GM12878 (cell line): ENCODE data around the gene B3GALNT2. TPM values are rescaled to one million over a fixed set of nuclear protein-coding genes. Genes with fewer than 3 reads are reported as not detected.

Source experiments
- ATAC-seq: fragments of 200-7000 bp; cut with Tn5 transposase; 3 replicates; pipeline ENCODE4 v1.9.1; 2020; ENCODE audit warnings: mild to moderate bottlenecking, moderate library complexity
- BruUV-seq: library from RNA; stranded (reverse); fragments of 400-500 nt; replicated peaks from 2 replicates; lab custom pipeline; 2021; lab: Mats Ljungman, UMichigan
- CTCF ChIA-PET: fragments of 300-600 bp; sonication (Branson Sonifier 250); formaldehyde crosslinking; extraction: SDS; loops from one replicate; lab custom pipeline; 2021; ENCODE audit warnings: inconsistent platforms; lab: Yijun Ruan, JAX
- POLR2A ChIA-PET: fragments of 350-600 bp; formaldehyde crosslinking; extraction: SDS; loops from one replicate; lab custom pipeline; 2021; ENCODE audit warnings: inconsistent platforms; lab: Charles Lee
- RAD21 ChIA-PET: fragments of 300-600 bp; sonication (Branson Sonifier 250); formaldehyde crosslinking; loops from one replicate; lab custom pipeline; 2023; ENCODE audit warnings: antibody characterized with exemption; ENCODE audit not compliant: unreplicated experiment; lab: Charles Lee
- SMC1A ChIA-PET: fragments of 300-600 bp; sonication (Branson Sonifier 250); formaldehyde crosslinking; loops from one replicate; lab custom pipeline; 2023; ENCODE audit not compliant: unreplicated experiment, uncharacterized antibody; lab: Charles Lee
- DNase-seq: peaks from one replicate; pipeline ENCODE4 v3.0.0-alpha.2; 2011; ENCODE audit warnings: low read depth, low spot score
- FAIRE-seq: peaks from 3 replicates; lab custom pipeline; 2011; peaks lifted over from hg19 to GRCh38; lab: Jason Lieb, UNC
- H2AFZ ChIP-seq: 2 replicates; pipeline ENCODE4 v1.6.0; 2011; ENCODE audit warnings: low read depth, low read length, control low read depth; ENCODE audit not compliant: control insufficient read depth
- H3K27ac ChIP-seq: 2 replicates; pipeline ENCODE4 v1.5.1; 2011; ENCODE audit warnings: control low read depth; ENCODE audit not compliant: control insufficient read depth, insufficient read depth
- H3K27me3 ChIP-seq, 2 experiments: replicated peaks in 1 of 2; 2 replicates each; pipeline versions ENCODE4 v1.6.0 to v1.6.1; 2011; ENCODE audit warnings: low read length in 1 of 2; ENCODE audit not compliant: control insufficient read depth in 2 of 2, insufficient read depth in 2 of 2
- H3K36me3 ChIP-seq, 2 experiments: 2 replicates each; pipeline ENCODE4 v1.5.1; 2011; ENCODE audit warnings: low read length in 1 of 2; ENCODE audit not compliant: control insufficient read depth in 2 of 2, insufficient read depth in 2 of 2
- H3K4me1 ChIP-seq: 2 replicates; pipeline ENCODE4 v1.6.1; 2011; ENCODE audit warnings: mild to moderate bottlenecking, low read length, moderate library complexity, mixed read lengths; ENCODE audit not compliant: control insufficient read depth, insufficient read depth
- H3K4me2 ChIP-seq: 2 replicates; pipeline ENCODE4 v1.6.0; 2011; ENCODE audit warnings: control low read depth; ENCODE audit not compliant: control insufficient read depth, insufficient read depth
- H3K4me3 ChIP-seq: fragments of 200-600 bp; sonication (generic); 2 replicates; pipeline ENCODE4 v1.5.1; 2016
- H3K79me2 ChIP-seq: 2 replicates; pipeline ENCODE4 v1.6.0; 2011; ENCODE audit warnings: low read length; ENCODE audit not compliant: control insufficient read depth, insufficient read depth
- H3K9ac ChIP-seq: 2 replicates; pipeline ENCODE4 v1.8.0; 2011; ENCODE audit warnings: low read length, control low read depth, mixed read lengths; ENCODE audit not compliant: control insufficient read depth, insufficient read depth
- H3K9me3 ChIP-seq: replicated peaks from 3 replicates; pipeline ENCODE4 v1.5.1; 2011; ENCODE audit warnings: mild to moderate bottlenecking, low read length; ENCODE audit not compliant: control insufficient read depth, insufficient read depth
- H4K20me1 ChIP-seq: 2 replicates; pipeline ENCODE4 v1.6.0; 2011; ENCODE audit not compliant: control insufficient read depth, insufficient read depth
- CREM ChIP-seq: IDR thresholded peaks from 2 replicates; pipeline ENCODE4 v1.6.1; 2014; ENCODE audit warnings: antibody characterized with exemption, low read depth
- EED ChIP-seq: sonication (generic); IDR thresholded peaks from 2 replicates; pipeline ENCODE4 v1.6.1; 2016; ENCODE audit warnings: antibody characterized with exemption, low read depth
- NFXL1 ChIP-seq: fragments of 450-650 bp; IDR thresholded peaks from 2 replicates; pipeline ENCODE4 v1.6.1; 2017; ENCODE audit warnings: antibody characterized with exemption, mild to moderate bottlenecking, borderline replicate concordance
- SMAD1 ChIP-seq: fragments of 450-650 bp; IDR thresholded peaks from 2 replicates; pipeline ENCODE4 v1.6.1; 2018; ENCODE audit warnings: mild to moderate bottlenecking, low read depth; ENCODE audit not compliant: partially characterized antibody
- TCF7 ChIP-seq: IDR thresholded peaks from 2 replicates; pipeline ENCODE4 v1.6.1; 2014; ENCODE audit warnings: antibody characterized with exemption, borderline replicate concordance
- WGBS: methylation state at CpG from one replicate; pipeline ENCODE4 v1.1.6; 2016; ENCODE audit warnings: low lambda C conversion rate; ENCODE audit not compliant: insufficient replicate concordance, insufficient coverage; ENCODE audit errors: missing lambda C conversion rate; 5-methylcytosine and 5-hydroxymethylcytosine counted together
- in situ Hi-C: fragments of 300-500 bp; cut with MboI; formaldehyde crosslinking; loops from 9 replicates; pipeline ENCODE4 v1.14.3; 2018; ENCODE audit warnings: mixed read lengths
- intact Hi-C: fragments of 100-400 bp; cut with micrococcal nuclease; formaldehyde crosslinking; loops from one replicate; pipeline ENCODE4 v1.14.2; 2022; ENCODE audit not compliant: unreplicated experiment
- polyA plus RNA-seq, 11 experiments: library from polyadenylated mRNA; depleted of rRNA in 4 of 11; unstranded in 6 of 11; stranded (reverse) in 5 of 11; fragments of >200 nt; fragmentation: Nextera tagmentation in 4 of 11; fragmentation: Illumina TruSeq in 1 of 11; extraction: Ambion mirVana in 4 of 11; extraction: Trizol in 1 of 11; gene quantifications; 1 replicate in 1 of 11; 2 replicates in 10 of 11; pipeline versions ENCODE4 v1.2.1 to v1.2.3, GENCODE V29; 2011 to 2016; ENCODE audit warnings: inconsistent platforms in 2 of 11, missing spikeins in 2 of 11, low read depth in 1 of 11
- total RNA-seq, 4 experiments: library from RNA; depleted of rRNA in 3 of 4; stranded (reverse); fragments of >200 nt in 3 of 4; fragmentation: Illumina TruSeq in 1 of 4; extraction: Trizol in 1 of 4; gene quantifications; 2 replicates each; pipeline versions ENCODE4 v1.2.1 to v1.2.3, GENCODE V29; 2013 to 2021
- TF ChIP-seq, protein P1 (sequence below): fragments of 450-650 bp; IDR thresholded peaks from 2 replicates; pipeline ENCODE4 v1.6.1; 2014; ENCODE audit warnings: mild to moderate bottlenecking
- TF ChIP-seq, protein P2 (sequence below): fragments of 450-650 bp; conservative IDR thresholded peaks from 2 replicates; pipeline ENCODE4 v1.6.1; 2017; ENCODE audit warnings: mild to moderate bottlenecking, moderate library complexity

The B3GALNT2 gene
- total and polyA plus RNA-seq, 10 of the 15 experiments (the other 5 are each of a cell fraction or from before 2014, with no cell fraction given) = 0.77 to 19.7 (median 12.7) TPM

DNA sequence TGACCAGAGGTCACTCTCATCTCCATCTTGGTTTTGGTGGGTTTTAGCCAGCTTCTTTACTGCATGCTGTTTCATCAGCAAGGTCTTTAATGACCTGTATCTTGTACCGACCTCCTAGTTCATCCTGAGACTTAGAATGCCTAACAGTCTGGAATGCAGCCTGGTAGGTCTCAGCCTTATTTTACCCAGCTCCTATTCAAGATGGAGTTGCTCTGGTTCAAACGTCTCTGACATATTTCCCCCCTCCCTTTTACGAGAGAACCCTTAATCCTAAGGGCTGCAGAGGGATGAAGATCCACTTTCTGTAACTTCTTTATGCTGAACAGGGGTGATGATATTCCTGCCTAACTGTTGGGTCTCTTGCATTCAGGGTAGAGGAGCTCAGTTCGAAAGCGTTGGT lies 93.8 kb downstream of the B3GALNT2 start:
- no peak overlapping the region for H2AFZ ChIP-seq
- in situ Hi-C loops = no loop called here
- no peaks in the 10 kb centered on the region for H3K4me1 ChIP-seq
- H3K79me2 ChIP-seq = no peaks in the 10 kb centered on the region
- H3K4me2 ChIP-seq = no peak overlapping the region
- no TSS peak for BruUV-seq
- no peaks in the 10 kb centered on the region for H3K36me3 ChIP-seq
- SMC1A ChIA-PET = interaction anchor here (0.9 kb wide), 1 partner anchor 159 kb away, joined by 3 read pairs; no protein-coding TSS in a partner anchor
- no peaks in the 10 kb centered on the region for H3K27me3 ChIP-seq
- WGBS = 78% methylated on average over 5 of the region's 5 CpGs
- ATAC-seq (no peak), DNase-seq (no peak), FAIRE-seq (no peak)
- intact Hi-C loops = loop anchor here (10.0 kb wide), 1 partner anchor 1296 kb away; no protein-coding TSS in a partner anchor
- no peak overlapping the region for H3K27ac ChIP-seq
- no peak overlapping the region for H3K4me3 ChIP-seq
- TF ChIP-seq, protein P1, sequence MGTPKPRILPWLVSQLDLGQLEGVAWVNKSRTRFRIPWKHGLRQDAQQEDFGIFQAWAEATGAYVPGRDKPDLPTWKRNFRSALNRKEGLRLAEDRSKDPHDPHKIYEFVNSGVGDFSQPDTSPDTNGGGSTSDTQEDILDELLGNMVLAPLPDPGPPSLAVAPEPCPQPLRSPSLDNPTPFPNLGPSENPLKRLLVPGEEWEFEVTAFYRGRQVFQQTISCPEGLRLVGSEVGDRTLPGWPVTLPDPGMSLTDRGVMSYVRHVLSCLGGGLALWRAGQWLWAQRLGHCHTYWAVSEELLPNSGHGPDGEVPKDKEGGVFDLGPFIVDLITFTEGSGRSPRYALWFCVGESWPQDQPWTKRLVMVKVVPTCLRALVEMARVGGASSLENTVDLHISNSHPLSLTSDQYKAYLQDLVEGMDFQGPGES = no peak
- TF ChIP-seq, protein P2, sequence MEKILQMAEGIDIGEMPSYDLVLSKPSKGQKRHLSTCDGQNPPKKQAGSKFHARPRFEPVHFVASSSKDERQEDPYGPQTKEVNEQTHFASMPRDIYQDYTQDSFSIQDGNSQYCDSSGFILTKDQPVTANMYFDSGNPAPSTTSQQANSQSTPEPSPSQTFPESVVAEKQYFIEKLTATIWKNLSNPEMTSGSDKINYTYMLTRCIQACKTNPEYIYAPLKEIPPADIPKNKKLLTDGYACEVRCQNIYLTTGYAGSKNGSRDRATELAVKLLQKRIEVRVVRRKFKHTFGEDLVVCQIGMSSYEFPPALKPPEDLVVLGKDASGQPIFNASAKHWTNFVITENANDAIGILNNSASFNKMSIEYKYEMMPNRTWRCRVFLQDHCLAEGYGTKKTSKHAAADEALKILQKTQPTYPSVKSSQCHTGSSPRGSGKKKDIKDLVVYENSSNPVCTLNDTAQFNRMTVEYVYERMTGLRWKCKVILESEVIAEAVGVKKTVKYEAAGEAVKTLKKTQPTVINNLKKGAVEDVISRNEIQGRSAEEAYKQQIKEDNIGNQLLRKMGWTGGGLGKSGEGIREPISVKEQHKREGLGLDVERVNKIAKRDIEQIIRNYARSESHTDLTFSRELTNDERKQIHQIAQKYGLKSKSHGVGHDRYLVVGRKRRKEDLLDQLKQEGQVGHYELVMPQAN = no peak
- TF ChIP-seq NFXL1 = no peak
- TF ChIP-seq CREM = no peak
- TF ChIP-seq SMAD1 = no peak
- no peak for TF ChIP-seq TCF7
- no peak for TF ChIP-seq EED
- POLR2A ChIA-PET = no interaction called here
- CTCF ChIA-PET = interaction anchor here (0.9 to 2.0 kb wide), 2 partner anchors 157 to 277 kb away, joined by 3 to 6 read pairs; no protein-coding TSS in a partner anchor
- no peak overlapping the region for H3K9ac ChIP-seq
- no peaks in the 10 kb centered on the region for H3K9me3 ChIP-seq
- H4K20me1 ChIP-seq = no peaks in the 10 kb centered on the region
- RAD21 ChIA-PET = no interaction called here
